Astrocyte (in vitro differentiated cells and primary cell): Measurements from ENCODE around the gene TEX19. TPM values are rescaled to one million over a fixed set of nuclear protein-coding genes. Genes with fewer than 3 reads are reported as not detected.

Source experiments
- DNase-seq: peaks from one replicate; pipeline ENCODE4 v3.0.0-alpha.2; 2010; ENCODE audit warnings: low read depth
- FAIRE-seq: peaks from 2 replicates; lab custom pipeline; 2011; peaks lifted over from hg19 to GRCh38; lab: Jason Lieb, UNC
- H2AFZ ChIP-seq: 2 replicates; pipeline ENCODE4 v1.6.0; 2012; ENCODE audit warnings: low read depth, low read length, inconsistent platforms
- H3K27ac ChIP-seq: 2 replicates; pipeline ENCODE4 v1.5.1; 2011; ENCODE audit warnings: low read depth, low read length, inconsistent platforms
- H3K27me3 ChIP-seq: 2 replicates; pipeline ENCODE4 v1.6.0; 2011; ENCODE audit warnings: low read length, inconsistent platforms; ENCODE audit not compliant: insufficient read depth
- H3K36me3 ChIP-seq: 2 replicates; pipeline ENCODE4 v1.5.1; 2011; ENCODE audit warnings: low read length, inconsistent platforms; ENCODE audit not compliant: insufficient read depth
- H3K4me1 ChIP-seq: 2 replicates; pipeline ENCODE4 v1.5.1; 2011; ENCODE audit warnings: low read length, inconsistent platforms; ENCODE audit not compliant: insufficient read depth
- H3K4me2 ChIP-seq: 2 replicates; pipeline ENCODE4 v1.6.0; 2012; ENCODE audit warnings: low read length, inconsistent platforms
- H3K4me3 ChIP-seq: 2 replicates; pipeline ENCODE4 v1.5.1; 2011; ENCODE audit warnings: low read depth, mild to moderate bottlenecking, low read length, inconsistent platforms; ENCODE audit not compliant: insufficient read depth
- H3K79me2 ChIP-seq: 2 replicates; pipeline ENCODE4 v1.6.0; 2012; ENCODE audit warnings: mild to moderate bottlenecking, low read length, inconsistent platforms; ENCODE audit not compliant: insufficient read depth
- H3K9ac ChIP-seq: 2 replicates; pipeline ENCODE4 v1.6.0; 2012; ENCODE audit warnings: mild to moderate bottlenecking, low read length, inconsistent platforms
- H3K9me3 ChIP-seq: 2 replicates; pipeline ENCODE4 v1.5.1; 2012; ENCODE audit warnings: low read depth, mild to moderate bottlenecking, low read length, inconsistent platforms; ENCODE audit not compliant: insufficient read depth
- H4K20me1 ChIP-seq: 2 replicates; pipeline ENCODE4 v1.6.0; 2012; ENCODE audit warnings: low read length, inconsistent platforms; ENCODE audit not compliant: insufficient read depth
- H3K27ac Mint-ChIP-seq: one replicate; pipeline ENCODE4 v1.8.0; 2021; ENCODE audit warnings: mild to moderate bottlenecking, mixed read lengths; ENCODE audit not compliant: unreplicated experiment
- H3K27me3 Mint-ChIP-seq: one replicate; pipeline ENCODE4 v1.8.0; 2021; ENCODE audit warnings: low read depth, mixed read lengths; ENCODE audit not compliant: unreplicated experiment
- H3K36me3 Mint-ChIP-seq: one replicate; pipeline ENCODE4 v1.8.0; 2021; ENCODE audit warnings: low read depth, mixed read lengths; ENCODE audit not compliant: unreplicated experiment
- H3K4me1 Mint-ChIP-seq: one replicate; pipeline ENCODE4 v1.8.0; 2021; ENCODE audit warnings: low read depth, mixed read lengths; ENCODE audit not compliant: unreplicated experiment
- H3K4me3 Mint-ChIP-seq: one replicate; pipeline ENCODE4 v1.8.0; 2021; ENCODE audit warnings: mild to moderate bottlenecking, moderate library complexity, mixed read lengths; ENCODE audit not compliant: unreplicated experiment
- H3K9me3 Mint-ChIP-seq: one replicate; pipeline ENCODE4 v1.8.0; 2021; ENCODE audit warnings: mild to moderate bottlenecking, mixed read lengths; ENCODE audit not compliant: unreplicated experiment
- EZH2 ChIP-seq: IDR thresholded peaks from 2 replicates; pipeline ENCODE4 v1.6.1; 2012; ENCODE audit warnings: mild to moderate bottlenecking, low read length, inconsistent platforms; ENCODE audit not compliant: insufficient read depth
- total RNA-seq: library from RNA; stranded (reverse); gene quantifications from 2 replicates; pipeline ENCODE4 v1.2.1, GENCODE V29; 2021
- TF ChIP-seq, protein P1 (sequence below): IDR thresholded peaks from 2 replicates; pipeline ENCODE4 v1.5.1; 2011; ENCODE audit warnings: low read depth, mild to moderate bottlenecking, inconsistent platforms, low read length, moderate library complexity; ENCODE audit not compliant: insufficient read depth

TEX19 gene
- total RNA-seq, 1 donor from 2014 or later, result not detected

DNA sequence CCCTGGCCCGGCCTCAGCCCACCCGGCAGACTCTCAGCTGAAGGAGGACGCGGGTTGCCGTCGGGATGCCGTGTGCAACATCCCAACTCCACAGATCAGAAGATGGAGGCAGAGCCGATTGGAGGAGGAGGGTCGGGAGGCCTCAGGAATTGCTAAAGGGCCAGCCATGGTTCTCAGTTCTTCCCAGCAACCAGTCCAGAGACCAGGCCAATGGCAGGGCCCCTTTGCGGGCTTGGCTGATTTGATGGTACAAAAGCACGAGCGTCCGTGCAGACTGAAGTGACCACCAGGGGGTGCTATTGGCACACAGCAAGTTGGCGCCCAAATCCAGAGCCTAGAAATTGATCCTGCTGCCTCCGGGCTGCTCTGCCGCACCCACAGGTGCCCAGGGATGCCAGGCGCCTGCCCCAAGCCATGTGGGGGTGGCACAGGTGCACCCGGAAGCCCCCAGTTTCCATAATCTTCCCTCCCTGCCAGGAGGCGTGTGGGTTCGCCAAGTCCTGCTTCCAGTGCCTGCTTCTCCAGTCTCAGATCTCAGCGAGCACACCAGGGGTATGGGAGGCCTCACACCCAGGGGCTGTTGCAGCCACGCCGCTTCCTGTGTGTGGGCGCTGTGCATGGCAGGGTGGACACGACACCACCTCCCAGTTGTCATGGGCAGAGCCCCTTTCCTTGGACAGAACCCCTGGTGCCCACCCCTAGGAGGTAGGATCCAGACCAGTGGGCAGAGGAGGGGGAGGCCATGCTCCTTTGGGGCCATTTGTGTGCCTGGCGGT is 7.1 kb upstream of the TEX19 start:
- H3K27ac ChIP-seq, result no peak overlapping the region
- Mint-ChIP-seq H3K4me3 (no peak overlapping the region), H3K36me3 (peaks cover 1% of the 10 kb centered on the region), H3K9me3 (no peaks in the 10 kb centered on the region), H3K4me1 (peaks cover 3% of the 10 kb centered on the region), H3K27ac (no peak overlapping the region), H3K27me3 (peaks cover 38% of the 10 kb centered on the region)
- H3K4me1 ChIP-seq, result peaks cover 10% of the 10 kb centered on the region
- H4K20me1 ChIP-seq, result peaks cover 3% of the 10 kb centered on the region
- H3K4me2 ChIP-seq, result no peak overlapping the region
- no peaks in the 10 kb centered on the region for H3K79me2 ChIP-seq
- no peaks in the 10 kb centered on the region for H3K9me3 ChIP-seq
- peaks cover 9% of the 10 kb centered on the region for H3K27me3 ChIP-seq
- DNase-seq (peak; percentile 58), FAIRE-seq (no peak)
- no peak overlapping the region for H3K4me3 ChIP-seq
- peak overlapping the region; percentile 46 for H2AFZ ChIP-seq
- H3K9ac ChIP-seq, result no peak overlapping the region
- no peak for TF ChIP-seq EZH2
- TF ChIP-seq, protein P1, sequence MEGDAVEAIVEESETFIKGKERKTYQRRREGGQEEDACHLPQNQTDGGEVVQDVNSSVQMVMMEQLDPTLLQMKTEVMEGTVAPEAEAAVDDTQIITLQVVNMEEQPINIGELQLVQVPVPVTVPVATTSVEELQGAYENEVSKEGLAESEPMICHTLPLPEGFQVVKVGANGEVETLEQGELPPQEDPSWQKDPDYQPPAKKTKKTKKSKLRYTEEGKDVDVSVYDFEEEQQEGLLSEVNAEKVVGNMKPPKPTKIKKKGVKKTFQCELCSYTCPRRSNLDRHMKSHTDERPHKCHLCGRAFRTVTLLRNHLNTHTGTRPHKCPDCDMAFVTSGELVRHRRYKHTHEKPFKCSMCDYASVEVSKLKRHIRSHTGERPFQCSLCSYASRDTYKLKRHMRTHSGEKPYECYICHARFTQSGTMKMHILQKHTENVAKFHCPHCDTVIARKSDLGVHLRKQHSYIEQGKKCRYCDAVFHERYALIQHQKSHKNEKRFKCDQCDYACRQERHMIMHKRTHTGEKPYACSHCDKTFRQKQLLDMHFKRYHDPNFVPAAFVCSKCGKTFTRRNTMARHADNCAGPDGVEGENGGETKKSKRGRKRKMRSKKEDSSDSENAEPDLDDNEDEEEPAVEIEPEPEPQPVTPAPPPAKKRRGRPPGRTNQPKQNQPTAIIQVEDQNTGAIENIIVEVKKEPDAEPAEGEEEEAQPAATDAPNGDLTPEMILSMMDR, result peak; percentile 83
- no peaks in the 10 kb centered on the region for H3K36me3 ChIP-seq

DNA sequence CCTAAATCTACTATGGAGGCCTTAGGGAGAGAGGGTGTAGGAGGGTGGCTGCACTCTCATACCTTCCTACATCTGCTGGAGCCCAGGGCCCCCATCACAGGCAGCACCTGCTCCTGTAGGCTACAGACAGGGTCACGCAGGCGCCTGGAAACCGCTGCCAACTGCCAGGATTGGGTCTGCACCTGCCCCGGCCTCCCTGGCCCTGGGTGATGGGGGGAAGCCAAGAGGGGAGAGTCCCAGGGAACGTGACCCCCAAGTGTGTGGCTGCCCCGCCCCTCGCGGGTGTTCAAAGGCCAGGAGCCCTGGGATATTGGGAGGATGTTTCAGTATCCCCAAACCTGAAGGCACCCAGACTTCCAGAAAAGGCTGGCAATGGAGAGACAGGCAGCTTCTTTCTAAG is 5.6 kb upstream of the TEX19 start:
- no peak overlapping the region for H3K4me2 ChIP-seq
- H3K9ac ChIP-seq, result no peak overlapping the region
- no peak overlapping the region for H2AFZ ChIP-seq
- FAIRE-seq (no peak), DNase-seq (no peak)
- TF ChIP-seq, protein P1, result no peak
- TF ChIP-seq EZH2, result no peak
- Mint-ChIP-seq H3K36me3 (peaks cover 1% of the 10 kb centered on the region), H3K9me3 (no peaks in the 10 kb centered on the region), H3K27ac (no peak overlapping the region), H3K4me1 (peaks cover 3% of the 10 kb centered on the region), H3K27me3 (peaks cover 41% of the 10 kb centered on the region), H3K4me3 (no peak overlapping the region)
- no peak overlapping the region for H3K27ac ChIP-seq
- H3K4me1 ChIP-seq, result peaks cover 10% of the 10 kb centered on the region
- peaks cover 8% of the 10 kb centered on the region for H3K27me3 ChIP-seq
- H3K79me2 ChIP-seq, result no peaks in the 10 kb centered on the region
- no peaks in the 10 kb centered on the region for H3K9me3 ChIP-seq
- no peak overlapping the region for H3K4me3 ChIP-seq
- H3K36me3 ChIP-seq, result no peaks in the 10 kb centered on the region
- H4K20me1 ChIP-seq, result peaks cover 3% of the 10 kb centered on the region

DNA sequence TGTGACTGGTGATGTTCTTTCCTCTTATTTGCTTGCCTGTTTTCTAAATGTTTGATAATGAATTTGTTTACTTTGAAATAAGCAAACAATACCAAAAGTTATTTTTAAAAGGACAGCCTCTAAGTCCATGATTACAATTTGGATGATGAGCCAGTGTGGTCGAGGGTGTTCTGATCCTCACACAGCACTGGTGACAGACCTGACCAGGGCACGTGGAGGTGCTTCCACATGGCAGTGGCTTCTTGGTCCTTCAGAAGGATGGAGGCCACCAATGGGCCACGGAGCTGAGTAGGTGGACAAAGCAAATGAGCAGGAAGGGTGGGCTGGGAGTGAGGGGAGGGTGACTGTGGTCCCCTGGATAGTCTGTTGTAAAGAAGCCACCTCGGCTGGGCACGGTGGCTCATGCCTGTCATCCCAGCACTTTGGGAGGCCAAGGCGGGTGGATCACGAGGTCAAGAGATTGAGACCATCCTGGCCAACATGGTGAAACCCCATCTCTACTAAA is 4.2 kb upstream of the TEX19 start:
- peaks cover 2% of the 10 kb centered on the region for H3K27me3 ChIP-seq
- H2AFZ ChIP-seq, result no peak overlapping the region
- peaks cover 10% of the 10 kb centered on the region for H3K4me1 ChIP-seq
- no peak overlapping the region for H3K27ac Mint-ChIP-seq
- H3K79me2 ChIP-seq, result no peaks in the 10 kb centered on the region
- H3K27ac ChIP-seq, result no peak overlapping the region
- no peak overlapping the region for H3K4me2 ChIP-seq
- peaks cover 3% of the 10 kb centered on the region for H4K20me1 ChIP-seq
- no peak overlapping the region for H3K9ac ChIP-seq
- H3K4me3 Mint-ChIP-seq, result no peak overlapping the region
- H3K36me3 ChIP-seq, result no peaks in the 10 kb centered on the region
- DNase-seq, result no peak
- H3K9me3 Mint-ChIP-seq, result no peaks in the 10 kb centered on the region
- no peak overlapping the region for H3K4me3 ChIP-seq
- TF ChIP-seq, protein P1, result no peak
- no peak for TF ChIP-seq EZH2
- no peak for FAIRE-seq
- peaks cover 37% of the 10 kb centered on the region for H3K27me3 Mint-ChIP-seq
- H3K9me3 ChIP-seq, result no peaks in the 10 kb centered on the region
- H3K4me1 Mint-ChIP-seq, result peaks cover 3% of the 10 kb centered on the region
- H3K36me3 Mint-ChIP-seq, result peaks cover 1% of the 10 kb centered on the region
